SU-DHL-6 (cell line): ENCODE data around the gene CLEC18A.

Experiments used
- H2AFZ ChIP-seq: fragments of 200-600 bp; sonication (generic); 2 replicates; pipeline ENCODE4 v1.6.1; 2014; ENCODE audit warnings: low read depth, mild to moderate bottlenecking, moderate library complexity, mixed read lengths, antibody characterized with exemption, low read length; ENCODE audit not compliant: severe bottlenecking
- H3F3A ChIP-seq: fragments of 200-600 bp; shearing (Covaris generic); 2 replicates; pipeline ENCODE4 v1.6.0; 2016; ENCODE audit warnings: antibody characterized with exemption, mild to moderate bottlenecking; ENCODE audit not compliant: insufficient read depth
- H3K27ac ChIP-seq: fragments of 200-600 bp; sonication (generic); 2 replicates; pipeline ENCODE4 v1.5.1; 2016; ENCODE audit warnings: low read depth, mild to moderate bottlenecking, low read length, moderate library complexity, mixed read lengths
- H3K27me3 ChIP-seq: fragments of 200-600 bp; sonication (generic), shearing (Covaris generic); 2 replicates; pipeline ENCODE4 v1.6.0; 2014; ENCODE audit warnings: mild to moderate bottlenecking, low read length
- H3K36me3 ChIP-seq: fragments of 200-600 bp; sonication (generic); 2 replicates; pipeline ENCODE4 v1.6.1; 2014; ENCODE audit warnings: mild to moderate bottlenecking, low read length, mixed read lengths
- H3K4me2 ChIP-seq: fragments of 300-600, 200-600 bp; shearing (Covaris generic), sonication (generic); 2 replicates; pipeline ENCODE4 v1.6.0; 2014; ENCODE audit warnings: low read length, low read depth, mild to moderate bottlenecking; ENCODE audit not compliant: poor library complexity, severe bottlenecking
- H3K4me3 ChIP-seq: fragments of 200-600 bp; sonication (generic); 2 replicates; pipeline ENCODE4 v1.5.1; 2014; ENCODE audit warnings: antibody characterized with exemption, low read length, mild to moderate bottlenecking, mixed read lengths; ENCODE audit not compliant: insufficient read depth, poor library complexity, severe bottlenecking
- H3K79me2 ChIP-seq: fragments of 200-600 bp; sonication (generic); 2 replicates; pipeline ENCODE4 v1.6.1; 2014; ENCODE audit warnings: mild to moderate bottlenecking, low read length, moderate library complexity; ENCODE audit not compliant: insufficient read depth
- H3K9ac ChIP-seq: fragments of 200-600 bp; sonication (generic); 2 replicates; pipeline ENCODE4 v1.7.0; 2014; ENCODE audit warnings: mild to moderate bottlenecking, low read length
- H3K9me2 ChIP-seq: fragments of 200-600 bp; sonication (generic); replicated peaks from 2 replicates; pipeline ENCODE4 v1.6.1; 2014; ENCODE audit warnings: low read length; ENCODE audit not compliant: insufficient read depth
- H3K9me3 ChIP-seq: fragments of 200-600 bp; sonication (generic); 2 replicates; pipeline ENCODE4 v1.6.1; 2014; ENCODE audit warnings: low read length, mixed read lengths; ENCODE audit not compliant: insufficient read depth
- H4K20me1 ChIP-seq: fragments of 200-600 bp; sonication (generic); 2 replicates; pipeline ENCODE4 v1.6.1; 2014; ENCODE audit warnings: low read depth, mild to moderate bottlenecking, antibody characterized with exemption, low read length, moderate library complexity, mixed read lengths
- CTCF ChIP-seq: fragments of 200-600 bp; sonication (generic); IDR thresholded peaks from one replicate; pipeline ENCODE4 v1.5.1; 2017; ENCODE audit warnings: antibody characterized with exemption, mild to moderate bottlenecking, low read length, moderate library complexity; ENCODE audit not compliant: insufficient read depth, poor library complexity, severe bottlenecking
- EZH2phosphoT487 ChIP-seq: fragments of 200-600 bp; sonication (generic), shearing (Covaris generic); conservative IDR thresholded peaks from 2 replicates; pipeline ENCODE4 v1.6.1; 2018; ENCODE audit warnings: mild to moderate bottlenecking, antibody characterized with exemption, low read length, moderate library complexity, mixed read lengths

Gene CLEC18A

DNA sequence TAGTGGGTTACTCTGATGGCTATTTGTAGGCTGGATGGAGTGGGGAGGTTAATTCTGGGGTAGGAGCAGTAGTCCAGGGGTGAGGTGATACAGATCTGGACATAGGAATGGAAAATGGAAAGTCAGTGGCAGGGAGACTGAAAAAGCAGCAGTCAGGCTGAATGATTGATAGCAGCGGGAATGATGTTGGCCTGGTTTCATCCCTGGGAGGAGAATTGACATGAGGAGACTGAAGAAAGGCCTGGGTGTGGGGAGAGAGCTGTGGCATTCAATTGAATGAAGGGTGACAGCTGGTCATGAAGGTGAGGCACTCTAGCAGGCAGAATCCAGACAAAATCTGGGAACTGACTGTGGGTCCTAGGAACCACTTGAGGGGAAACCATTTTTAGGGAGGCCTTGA, 34.7 kb upstream of the CLEC18A start:
- Histone ChIP-seq H2AFZ (no peak overlapping the region), H3K9me3 (no peaks in the 10 kb centered on the region), H3K9ac (no peak overlapping the region), H3K36me3 (no peaks in the 10 kb centered on the region), H3K4me3 (no peak overlapping the region), H3F3A (no peaks in the 10 kb centered on the region), H3K9me2 (no peaks in the 10 kb centered on the region), H3K27me3 (no peaks in the 10 kb centered on the region), H3K4me2 (no peak overlapping the region), H4K20me1 (no peaks in the 10 kb centered on the region), H3K27ac (no peak overlapping the region), H3K79me2 (no peaks in the 10 kb centered on the region)
- TF ChIP-seq EZH2phosphoT487 (no peak), CTCF (no peak)

- no peaks in the 10 kb centered on the region for H4K20me1 ChIP-seq
- H2AFZ ChIP-seq, result no peak overlapping the region
- H3K4me2 ChIP-seq, result no peak overlapping the region
- no peaks in the 10 kb centered on the region for H3K36me3 ChIP-seq
- H3K27ac ChIP-seq, result no peak overlapping the region
- H3K9ac ChIP-seq, result no peak overlapping the region
- H3K4me3 ChIP-seq, result no peak overlapping the region
- H3K9me2 ChIP-seq, result no peaks in the 10 kb centered on the region
- no peaks in the 10 kb centered on the region for H3K79me2 ChIP-seq
- no peaks in the 10 kb centered on the region for H3K27me3 ChIP-seq
- H3K9me3 ChIP-seq, result no peaks in the 10 kb centered on the region
- TF ChIP-seq EZH2phosphoT487 (no peak), CTCF (no peak)
- no peaks in the 10 kb centered on the region for H3F3A ChIP-seq
Observed at GRCh38 chr16:69917311-69917710, 33.8 kb upstream of the CLEC18A start.

GRCh38 chr16:69917739-69918138, 33.4 kb upstream of the CLEC18A start:
- H3K4me2 ChIP-seq, result no peak overlapping the region
- no peaks in the 10 kb centered on the region for H3K79me2 ChIP-seq
- no peaks in the 10 kb centered on the region for H3K9me2 ChIP-seq
- H3K36me3 ChIP-seq, result no peaks in the 10 kb centered on the region
- H3K4me3 ChIP-seq, result no peak overlapping the region
- no peak overlapping the region for H3K9ac ChIP-seq
- no peak for TF ChIP-seq CTCF
- TF ChIP-seq EZH2phosphoT487, result no peak
- no peaks in the 10 kb centered on the region for H3K27me3 ChIP-seq
- no peaks in the 10 kb centered on the region for H4K20me1 ChIP-seq
- no peaks in the 10 kb centered on the region for H3K9me3 ChIP-seq
- no peaks in the 10 kb centered on the region for H3F3A ChIP-seq
- no peak overlapping the region for H2AFZ ChIP-seq
- H3K27ac ChIP-seq, result no peak overlapping the region

DNA sequence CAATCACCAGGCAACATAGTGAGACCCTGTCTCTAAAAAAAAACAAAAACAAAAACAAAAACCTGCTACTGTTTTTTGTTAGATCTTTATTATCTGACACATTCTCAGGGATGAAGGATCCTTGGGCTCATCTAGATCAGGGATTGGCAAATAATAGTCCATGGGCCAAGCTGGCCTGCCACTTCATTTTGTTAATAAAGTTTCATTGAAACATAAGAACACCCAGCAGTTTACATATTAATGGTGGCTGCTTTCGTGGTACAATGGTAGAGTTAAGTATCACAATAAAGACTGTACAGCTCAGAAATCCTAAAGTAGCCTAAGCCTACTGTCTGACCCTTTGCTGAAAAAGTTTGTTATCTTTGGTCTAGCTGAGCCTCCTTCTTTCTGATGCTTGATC, 32.9 kb upstream of the CLEC18A start:
- H3K9ac ChIP-seq, result no peak overlapping the region
- H3K36me3 ChIP-seq, result no peaks in the 10 kb centered on the region
- no peaks in the 10 kb centered on the region for H3K27me3 ChIP-seq
- H4K20me1 ChIP-seq, result no peaks in the 10 kb centered on the region
- no peak overlapping the region for H3K4me2 ChIP-seq
- TF ChIP-seq EZH2phosphoT487, result no peak
- H2AFZ ChIP-seq, result no peak overlapping the region
- no peaks in the 10 kb centered on the region for H3K9me2 ChIP-seq
- no peak overlapping the region for H3K4me3 ChIP-seq
- H3K27ac ChIP-seq, result no peak overlapping the region
- no peaks in the 10 kb centered on the region for H3F3A ChIP-seq
- H3K79me2 ChIP-seq, result no peaks in the 10 kb centered on the region
- no peaks in the 10 kb centered on the region for H3K9me3 ChIP-seq
